Prostate gland (tissue), 2 donors: ENCODE results near the gene KLHL40.

Experiments used
- POLR2A ChIP-seq: fragments of 450-650 bp; IDR thresholded peaks from one replicate; pipeline ENCODE4 v1.6.1; 2016; ENCODE audit warnings: antibody characterized with exemption, mild to moderate bottlenecking
- TF ChIP-seq, protein P1 (sequence below), 4 experiments: fragments of 200-600 bp in 2 of 4; fragments of 450-650 bp in 2 of 4; sonication (generic) in 2 of 4; IDR thresholded peaks; 1 replicate in 3 of 4; 2 replicates in 1 of 4; pipeline ENCODE4 v1.5.1; 2016 to 2019; ENCODE audit warnings: antibody characterized with exemption in 4 of 4, mild to moderate bottlenecking in 2 of 4, moderate library complexity in 2 of 4

DNA sequence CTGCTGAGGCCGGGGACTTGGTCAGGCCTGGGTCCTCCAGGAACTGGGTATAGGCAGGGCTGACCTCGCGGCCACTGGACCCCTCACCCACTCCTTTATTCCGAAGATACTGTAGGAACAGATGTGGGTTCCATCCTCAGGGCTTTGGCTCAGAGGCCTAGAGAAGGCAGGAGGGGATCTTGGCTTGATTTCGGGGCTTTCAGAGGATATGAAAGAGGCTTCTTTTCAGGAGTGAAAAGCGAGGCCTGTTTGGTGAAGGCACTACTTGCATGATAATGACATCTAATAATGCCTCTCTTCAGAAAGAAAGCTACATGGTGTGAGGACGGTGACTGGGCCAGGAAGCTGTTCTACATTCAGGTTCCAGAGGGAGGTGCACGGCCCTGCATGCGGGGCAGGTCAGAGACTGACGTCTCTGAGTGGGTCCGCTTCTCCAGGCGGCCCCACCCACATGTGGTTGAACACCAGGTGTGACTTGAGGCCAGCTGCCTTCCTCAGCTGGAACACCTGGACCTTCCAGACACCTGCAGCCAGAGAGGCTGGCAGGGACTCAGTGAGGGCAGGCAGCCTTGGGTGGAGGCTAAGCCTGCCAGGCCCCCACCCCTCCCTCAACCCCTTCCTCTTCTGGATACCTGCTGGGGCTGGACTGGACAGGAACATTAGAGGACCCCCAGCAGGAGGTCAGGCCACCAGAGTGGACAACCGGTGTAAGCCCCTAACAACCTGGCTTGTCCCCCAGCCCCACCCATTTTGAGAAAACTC, 48.3 kb downstream of the KLHL40 start:
- TF ChIP-seq POLR2A = no peak
- TF ChIP-seq, protein P1, sequence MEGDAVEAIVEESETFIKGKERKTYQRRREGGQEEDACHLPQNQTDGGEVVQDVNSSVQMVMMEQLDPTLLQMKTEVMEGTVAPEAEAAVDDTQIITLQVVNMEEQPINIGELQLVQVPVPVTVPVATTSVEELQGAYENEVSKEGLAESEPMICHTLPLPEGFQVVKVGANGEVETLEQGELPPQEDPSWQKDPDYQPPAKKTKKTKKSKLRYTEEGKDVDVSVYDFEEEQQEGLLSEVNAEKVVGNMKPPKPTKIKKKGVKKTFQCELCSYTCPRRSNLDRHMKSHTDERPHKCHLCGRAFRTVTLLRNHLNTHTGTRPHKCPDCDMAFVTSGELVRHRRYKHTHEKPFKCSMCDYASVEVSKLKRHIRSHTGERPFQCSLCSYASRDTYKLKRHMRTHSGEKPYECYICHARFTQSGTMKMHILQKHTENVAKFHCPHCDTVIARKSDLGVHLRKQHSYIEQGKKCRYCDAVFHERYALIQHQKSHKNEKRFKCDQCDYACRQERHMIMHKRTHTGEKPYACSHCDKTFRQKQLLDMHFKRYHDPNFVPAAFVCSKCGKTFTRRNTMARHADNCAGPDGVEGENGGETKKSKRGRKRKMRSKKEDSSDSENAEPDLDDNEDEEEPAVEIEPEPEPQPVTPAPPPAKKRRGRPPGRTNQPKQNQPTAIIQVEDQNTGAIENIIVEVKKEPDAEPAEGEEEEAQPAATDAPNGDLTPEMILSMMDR (IDR thresholded peaks at IDR 0.05) = no peak
